ENCODE data around the gene RAB35. TPM values are rescaled to one million over a fixed set of nuclear protein-coding genes. Genes with fewer than 3 reads are reported as not detected.

RAB35 gene
- total and polyA plus RNA-seq, 11 donors: 15.4 to 46.2 (median 26.4) TPM

Small RNA genes within 50 kb of the gene (microRNA-seq; reads per million reads assigned to microRNA genes)
- gene MIR4498: 0 to 1.5 (median 0.30) reads per million in 4 donors

Other genes starting within 250 kb of the RAB35 start
- gene CIT, start 239.4 kb downstream of the RAB35 start, total RNA-seq: 1 to 10 TPM in 7 of 9 donors, under 1 TPM in 2; 0.32 to 8.1 (median 2.0) TPM
- gene CIT, start 239.4 kb downstream of the RAB35 start, polyA plus RNA-seq: under 1 TPM; 0.26 to 0.34 TPM
- gene BICDL1, start 127.5 kb downstream of the RAB35 start, total RNA-seq: 10 to 100 TPM in 1 of 9 donors, 1 to 10 TPM in 1, under 1 TPM in 3, not detected in 4; 0.16 to 28.0 (median 0.32) TPM
- under 1 TPM; 0.12 to 0.30 TPM for gene BICDL1, start 127.5 kb downstream of the RAB35 start, polyA plus RNA-seq
- 10 to 100 TPM; 24.4 to 51.7 (median 34.6) TPM for gene GCN1, start 78.0 kb upstream of the RAB35 start, total RNA-seq
- 10 to 100 TPM in 1 of 2 donors, 1 to 10 TPM in 1; 7.2 to 26.7 TPM for gene GCN1, start 78.0 kb upstream of the RAB35 start, polyA plus RNA-seq
- 1,000 to 10,000 TPM in 3 of 9 donors, 100 to 1,000 TPM in 6; 487 to 1,330 (median 861) TPM for gene RPLP0, start 84.4 kb upstream of the RAB35 start, total RNA-seq
- 1,000 to 10,000 TPM in 1 of 2 donors, 100 to 1,000 TPM in 1; 692 to 3,248 TPM for gene RPLP0, start 84.4 kb upstream of the RAB35 start, polyA plus RNA-seq
- gene PXN, start 149.0 kb upstream of the RAB35 start, total RNA-seq: 100 to 1,000 TPM in 1 of 9 donors, 10 to 100 TPM in 8; 34.3 to 103 (median 69.9) TPM
- 10 to 100 TPM; 58.7 to 90.5 TPM for gene PXN, start 149.0 kb upstream of the RAB35 start, polyA plus RNA-seq
- gene RNU4-2, start 175.2 kb upstream of the RAB35 start, total RNA-seq: over 10,000 TPM in 3 of 9 donors, 1,000 to 10,000 TPM in 4, not detected in 2; 3,467 to 16,563 (median 7,253) TPM
- not detected for gene RNU4-2, start 175.2 kb upstream of the RAB35 start, polyA plus RNA-seq
- 1,000 to 10,000 TPM in 4 of 9 donors, 100 to 1,000 TPM in 3, not detected in 2; 376 to 4,299 (median 1,541) TPM for gene RNU4-1, start 176.5 kb upstream of the RAB35 start, total RNA-seq
- not detected for gene RNU4-1, start 176.5 kb upstream of the RAB35 start, polyA plus RNA-seq
- gene SIRT4, start 185.6 kb upstream of the RAB35 start, total RNA-seq: 10 to 100 TPM in 1 of 9 donors, 1 to 10 TPM in 8; 3.2 to 10.6 (median 4.7) TPM
- gene SIRT4, start 185.6 kb upstream of the RAB35 start, polyA plus RNA-seq: 1 to 10 TPM; 3.0 to 7.4 TPM
- 1 to 10 TPM in 3 of 9 donors, under 1 TPM in 1, not detected in 5; 0.93 to 2.0 (median 1.5) TPM for gene PLA2G1B, start 211.0 kb upstream of the RAB35 start, total RNA-seq
- gene PLA2G1B, start 211.0 kb upstream of the RAB35 start, polyA plus RNA-seq: not detected